Measurements from ENCODE around the gene VPS8.
"Not testable (repeated sequence)": the region's sequence is repeated elsewhere in the genome, so short reads cannot be mapped to it uniquely, and the experiment has no call there.

VPS8 gene

GRCh38 chr3:184932777-184933176 lies 120.8 kb downstream of the VPS8 start:
- Histone ChIP-seq H3K4me1 (ENCODE audit: control insufficient read depth, insufficient read depth, low read length) (no peaks in the 10 kb centered on the region), H3K9ac (ENCODE audit: low read length) (no peak overlapping the region), H3K36me3 (ENCODE audit: control insufficient read depth, insufficient read depth, low read length) (no peaks in the 10 kb centered on the region), H3K4me3 (ENCODE audit: low read length) (no peak overlapping the region), H3K27me3 (ENCODE audit: control insufficient read depth, insufficient read depth, low read length) (no peaks in the 10 kb centered on the region), H3K27ac (ENCODE audit: low read depth, low read length) (no peak overlapping the region)

GRCh38 chr3:184937611-184938010 lies 125.6 kb downstream of the VPS8 start:
- Histone ChIP-seq H3K4me1 (ENCODE audit: control insufficient read depth, insufficient read depth, low read length) (no peaks in the 10 kb centered on the region), H3K36me3 (ENCODE audit: control insufficient read depth, insufficient read depth, low read length) (peaks cover 2% of the 10 kb centered on the region), H3K9ac (ENCODE audit: low read length) (no peak overlapping the region)

GRCh38 chr3:184941408-184941807 lies 129.4 kb downstream of the VPS8 start:
- no peak overlapping the region for H3K9ac ChIP-seq (ENCODE audit: low read length)
- peaks cover 2% of the 10 kb centered on the region for H3K36me3 ChIP-seq (ENCODE audit: control insufficient read depth, insufficient read depth, low read length)
- H3K4me3 ChIP-seq (ENCODE audit: low read length), result no peak overlapping the region
- no peak overlapping the region for H3K27ac ChIP-seq (ENCODE audit: low read depth, low read length)
- H3K27me3 ChIP-seq (ENCODE audit: control insufficient read depth, insufficient read depth, low read length), result no peaks in the 10 kb centered on the region
- H3K4me1 ChIP-seq (ENCODE audit: control insufficient read depth, insufficient read depth, low read length), result no peaks in the 10 kb centered on the region

More at GRCh38 chr3:184937611-184938010, 125.6 kb downstream of the VPS8 start:
- H3K27me3 ChIP-seq (ENCODE audit: control insufficient read depth, insufficient read depth, low read length), result no peaks in the 10 kb centered on the region
- H3K4me3 ChIP-seq (ENCODE audit: low read length), result no peak overlapping the region
- no peak overlapping the region for H3K27ac ChIP-seq (ENCODE audit: low read depth, low read length)

- Histone ChIP-seq H3K9ac (ENCODE audit: low read length) (no peak overlapping the region), H3K4me3 (ENCODE audit: low read length) (no peak overlapping the region), H3K36me3 (ENCODE audit: control insufficient read depth, insufficient read depth, low read length) (peaks cover 2% of the 10 kb centered on the region), H3K27me3 (ENCODE audit: control insufficient read depth, insufficient read depth, low read length) (no peaks in the 10 kb centered on the region), H3K27ac (ENCODE audit: low read depth, low read length) (no peak overlapping the region), H3K4me1 (ENCODE audit: control insufficient read depth, insufficient read depth, low read length) (no peaks in the 10 kb centered on the region)
Observed at GRCh38 chr3:184942735-184943134, 130.8 kb downstream of the VPS8 start.

GRCh38 chr3:184944241-184944640 lies 132.3 kb downstream of the VPS8 start:
- Histone ChIP-seq H3K4me3 (ENCODE audit: low read length) (no peak overlapping the region), H3K27ac (ENCODE audit: low read depth, low read length) (no peak overlapping the region), H3K4me1 (ENCODE audit: control insufficient read depth, insufficient read depth, low read length) (no peaks in the 10 kb centered on the region), H3K9ac (ENCODE audit: low read length) (no peak overlapping the region), H3K27me3 (ENCODE audit: control insufficient read depth, insufficient read depth, low read length) (no peaks in the 10 kb centered on the region), H3K36me3 (ENCODE audit: control insufficient read depth, insufficient read depth, low read length) (peaks cover 2% of the 10 kb centered on the region)

GRCh38 chr3:184945886-184946625 lies 134.1 kb downstream of the VPS8 start:
- Histone ChIP-seq H3K27me3 (ENCODE audit: control insufficient read depth, insufficient read depth, low read length) (no peaks in the 10 kb centered on the region), H3K4me1 (ENCODE audit: control insufficient read depth, insufficient read depth, low read length) (no peaks in the 10 kb centered on the region), H3K36me3 (ENCODE audit: control insufficient read depth, insufficient read depth, low read length) (no peaks in the 10 kb centered on the region), H3K9ac (ENCODE audit: low read length) (no peak overlapping the region), H3K4me3 (ENCODE audit: low read length) (no peak overlapping the region), H3K27ac (ENCODE audit: low read depth, low read length) (no peak overlapping the region)

- Histone ChIP-seq H3K4me1 (ENCODE audit: control insufficient read depth, insufficient read depth, low read length) (no peaks in the 10 kb centered on the region), H3K9ac (ENCODE audit: low read length) (no peak overlapping the region), H3K36me3 (ENCODE audit: control insufficient read depth, insufficient read depth, low read length) (no peaks in the 10 kb centered on the region), H3K4me3 (ENCODE audit: low read length) (no peak overlapping the region), H3K27me3 (ENCODE audit: control insufficient read depth, insufficient read depth, low read length) (no peaks in the 10 kb centered on the region), H3K27ac (ENCODE audit: low read depth, low read length) (no peak overlapping the region)
Observed at GRCh38 chr3:184946917-184947316, 135.0 kb downstream of the VPS8 start.

- no peak overlapping the region for H3K27ac ChIP-seq (ENCODE audit: low read depth, low read length)
- no peak overlapping the region for H3K4me3 ChIP-seq (ENCODE audit: low read length)
- H3K27me3 ChIP-seq (ENCODE audit: control insufficient read depth, insufficient read depth, low read length), result no peaks in the 10 kb centered on the region
- no peaks in the 10 kb centered on the region for H3K4me1 ChIP-seq (ENCODE audit: control insufficient read depth, insufficient read depth, low read length)
- H3K36me3 ChIP-seq (ENCODE audit: control insufficient read depth, insufficient read depth, low read length), result no peaks in the 10 kb centered on the region
- H3K9ac ChIP-seq (ENCODE audit: low read length), result no peak overlapping the region
Observed at GRCh38 chr3:184949251-184949965, 137.4 kb downstream of the VPS8 start.

- H3K27ac ChIP-seq (ENCODE audit: low read depth, low read length); H3K9ac ChIP-seq (ENCODE audit: low read length); H3K27me3 ChIP-seq (ENCODE audit: control insufficient read depth, insufficient read depth, low read length); H3K4me3 ChIP-seq (ENCODE audit: low read length); H3K36me3 ChIP-seq (ENCODE audit: control insufficient read depth, insufficient read depth, low read length); H3K4me1 ChIP-seq (ENCODE audit: control insufficient read depth, insufficient read depth, low read length): not testable (repeated sequence)
Observed at GRCh38 chr3:184950816-184951215, 138.8 kb downstream of the VPS8 start.

- Histone ChIP-seq H3K4me3 (ENCODE audit: low read length) (no peak overlapping the region), H3K4me1 (ENCODE audit: control insufficient read depth, insufficient read depth, low read length) (no peaks in the 10 kb centered on the region), H3K36me3 (ENCODE audit: control insufficient read depth, insufficient read depth, low read length) (peaks cover 1% of the 10 kb centered on the region), H3K27me3 (ENCODE audit: control insufficient read depth, insufficient read depth, low read length) (no peaks in the 10 kb centered on the region), H3K9ac (ENCODE audit: low read length) (no peak overlapping the region), H3K27ac (ENCODE audit: low read depth, low read length) (no peak overlapping the region)
Observed at GRCh38 chr3:184952671-184953070, 140.7 kb downstream of the VPS8 start.

GRCh38 chr3:184953401-184953800 lies 141.4 kb downstream of the VPS8 start:
- Histone ChIP-seq H3K27ac (ENCODE audit: low read depth, low read length) (no peak overlapping the region), H3K4me1 (ENCODE audit: control insufficient read depth, insufficient read depth, low read length) (no peaks in the 10 kb centered on the region), H3K4me3 (ENCODE audit: low read length) (no peak overlapping the region), H3K9ac (ENCODE audit: low read length) (no peak overlapping the region), H3K36me3 (ENCODE audit: control insufficient read depth, insufficient read depth, low read length) (peaks cover 3% of the 10 kb centered on the region), H3K27me3 (ENCODE audit: control insufficient read depth, insufficient read depth, low read length) (no peaks in the 10 kb centered on the region)

- no peaks in the 10 kb centered on the region for H3K27me3 ChIP-seq (ENCODE audit: control insufficient read depth, insufficient read depth, low read length)
- H3K4me3 ChIP-seq (ENCODE audit: low read length), result no peak overlapping the region
- H3K27ac ChIP-seq (ENCODE audit: low read depth, low read length), result no peak overlapping the region
- no peak overlapping the region for H3K9ac ChIP-seq (ENCODE audit: low read length)
- H3K36me3 ChIP-seq (ENCODE audit: control insufficient read depth, insufficient read depth, low read length), result peaks cover 4% of the 10 kb centered on the region
- H3K4me1 ChIP-seq (ENCODE audit: control insufficient read depth, insufficient read depth, low read length), result no peaks in the 10 kb centered on the region
Observed at GRCh38 chr3:184954251-184954650, 142.3 kb downstream of the VPS8 start.

GRCh38 chr3:184954851-184955250 lies 142.9 kb downstream of the VPS8 start:
- not testable (repeated sequence) for H3K4me3 ChIP-seq (ENCODE audit: low read length); H3K27ac ChIP-seq (ENCODE audit: low read depth, low read length); H3K4me1 ChIP-seq (ENCODE audit: control insufficient read depth, insufficient read depth, low read length); H3K36me3 ChIP-seq (ENCODE audit: control insufficient read depth, insufficient read depth, low read length); H3K9ac ChIP-seq (ENCODE audit: low read length); H3K27me3 ChIP-seq (ENCODE audit: control insufficient read depth, insufficient read depth, low read length)
